H1 (cell line): ENCODE measurements around the gene TCF7L2. TPM values are rescaled to one million over a fixed set of nuclear protein-coding genes. Genes with fewer than 3 reads are reported as not detected.

Experiments used
- CTCF ChIA-PET: fragments of 300-600 bp; sonication (Branson Sonifier 250); formaldehyde crosslinking; loops from one replicate; lab custom pipeline; 2021; ENCODE audit not compliant: partially characterized antibody; lab: Charles Lee
- POLR2A ChIA-PET: fragments of 300-600 bp; sonication (Branson Sonifier 250); formaldehyde crosslinking; loops from one replicate; lab custom pipeline; 2021; ENCODE audit warnings: inconsistent platforms; ENCODE audit not compliant: partially characterized antibody; lab: Charles Lee
- DNase-seq, 2 experiments: peaks; one replicate each; pipeline versions ENCODE4 v3.0.0 to v3.0.0-alpha.2; 2010 to 2022; ENCODE audit warnings: low spot score in 2 of 2, low read depth in 1 of 2, mixed read lengths in 1 of 2
- FAIRE-seq: peaks from 2 replicates; lab custom pipeline; 2011; peaks lifted over from hg19 to GRCh38; lab: Jason Lieb, UNC
- H2AFZ ChIP-seq: 2 replicates; pipeline ENCODE4 v1.8.1; 2012; ENCODE audit warnings: low read length, inconsistent platforms
- H2AK5ac ChIP-seq: 2 replicates; pipeline ENCODE4 v1.6.1; 2013; ENCODE audit warnings: low read depth, low read length
- H2BK120ac ChIP-seq: replicated peaks from 2 replicates; pipeline ENCODE3; 2013; ENCODE audit warnings: low read depth, low read length, inconsistent platforms
- H2BK12ac ChIP-seq: 2 replicates; pipeline ENCODE4 v1.6.1; 2013; ENCODE audit warnings: low read depth, low read length
- H2BK15ac ChIP-seq: 2 replicates; pipeline ENCODE4 v1.6.1; 2013; ENCODE audit warnings: low read length
- H2BK20ac ChIP-seq: 2 replicates; pipeline ENCODE4 v1.6.1; 2013; ENCODE audit warnings: low read length
- H2BK5ac ChIP-seq: 2 replicates; pipeline ENCODE4 v1.6.1; 2013; ENCODE audit warnings: low read depth, low read length
- H3K14ac ChIP-seq: 2 replicates; pipeline ENCODE4 v1.6.1; 2013; ENCODE audit warnings: inconsistent platforms; ENCODE audit not compliant: insufficient read length
- H3K18ac ChIP-seq: 2 replicates; pipeline ENCODE4 v1.6.1; 2013; ENCODE audit warnings: low read length; ENCODE audit errors: extremely low read depth
- H3K23ac ChIP-seq: 2 replicates; pipeline ENCODE4 v1.6.1; 2013; ENCODE audit warnings: inconsistent platforms; ENCODE audit not compliant: insufficient read length
- H3K23me2 ChIP-seq: 2 replicates; pipeline ENCODE4 v1.6.1; 2013; ENCODE audit warnings: low read depth, low read length
- H3K27ac ChIP-seq: 2 replicates; pipeline ENCODE4 v1.6.1; 2011; ENCODE audit warnings: low read depth, low read length, inconsistent platforms
- H3K27me3 ChIP-seq, 4 experiments: replicated peaks in 1 of 4; 1 replicate in 1 of 4; 2 replicates in 3 of 4; pipeline versions ENCODE4 v1.6.1 to v1.8.1; 2011 to 2013; ENCODE audit warnings: low read length in 3 of 4, mild to moderate bottlenecking in 3 of 4, inconsistent platforms in 2 of 4, mixed read lengths in 2 of 4, moderate library complexity in 1 of 4; ENCODE audit not compliant: control insufficient read depth in 3 of 4, insufficient read depth in 3 of 4; ENCODE audit errors: extremely low read depth in 1 of 4
- H3K36me3 ChIP-seq, 4 experiments: 2 replicates each; pipeline versions ENCODE4 v1.6.1 to v1.8.1; 2011 to 2013; ENCODE audit warnings: mild to moderate bottlenecking in 4 of 4, low read length in 3 of 4, moderate library complexity in 2 of 4, control low read depth in 1 of 4, inconsistent platforms in 1 of 4; ENCODE audit not compliant: insufficient read depth in 4 of 4, control insufficient read depth in 2 of 4
- H3K4ac ChIP-seq: replicated peaks from 2 replicates; pipeline ENCODE3; 2013; ENCODE audit warnings: low read length, low read depth, mixed read lengths, inconsistent platforms; ENCODE audit not compliant: insufficient read length
- H3K4me1 ChIP-seq, 4 experiments: replicated peaks in 1 of 4; 1 replicate in 1 of 4; 2 replicates in 3 of 4; pipeline versions ENCODE4 v1.6.1 to v1.8.1; 2011 to 2013; ENCODE audit warnings: low read length in 3 of 4, inconsistent platforms in 2 of 4, mixed read lengths in 1 of 4; ENCODE audit not compliant: insufficient read depth in 4 of 4, control insufficient read depth in 3 of 4
- H3K4me2 ChIP-seq, 2 experiments: 2 replicates each; pipeline versions ENCODE4 v1.6.1 to v1.8.1; 2011 to 2013; ENCODE audit warnings: low read depth in 2 of 2, low read length in 2 of 2, control low read depth in 1 of 2, inconsistent platforms in 1 of 2, mild to moderate bottlenecking in 1 of 2; ENCODE audit not compliant: insufficient read depth in 1 of 2
- H3K4me3 ChIP-seq, 4 experiments: fragments of 200-600, 300-600 bp in 1 of 4; sonication (generic), shearing (Covaris generic), sonication (Bioruptor Twin) in 1 of 4; 2 replicates each; pipeline versions ENCODE4 v1.5.1 to v1.8.1; 2011 to 2016; ENCODE audit warnings: low read length in 4 of 4, low read depth in 3 of 4, control low read depth in 2 of 4, inconsistent platforms in 2 of 4, mild to moderate bottlenecking in 2 of 4, mixed read lengths in 1 of 4, moderate library complexity in 1 of 4; ENCODE audit not compliant: insufficient read depth in 2 of 4; ENCODE audit errors: extremely low read depth in 1 of 4
- H3K56ac ChIP-seq: replicated peaks from 2 replicates; pipeline ENCODE3; 2013; ENCODE audit warnings: low read depth, mild to moderate bottlenecking, mixed read lengths, low read length, inconsistent platforms; ENCODE audit not compliant: insufficient read length
- H3K79me1 ChIP-seq: 2 replicates; pipeline ENCODE4 v1.6.1; 2013; ENCODE audit warnings: low read depth, low read length, control low read depth
- H3K79me2 ChIP-seq, 2 experiments: 2 replicates each; pipeline versions ENCODE4 v1.6.1 to v1.8.1; 2012 to 2013; ENCODE audit warnings: low read length in 2 of 2, mild to moderate bottlenecking in 2 of 2, inconsistent platforms in 1 of 2; ENCODE audit not compliant: insufficient read depth in 2 of 2, control insufficient read depth in 1 of 2
- H3K9ac ChIP-seq, 4 experiments: replicated peaks in 1 of 4; 1 replicate in 1 of 4; 2 replicates in 3 of 4; pipeline versions ENCODE4 v1.6.1 to v1.8.1; 2011 to 2013; ENCODE audit warnings: low read depth in 3 of 4, low read length in 3 of 4, control low read depth in 2 of 4, mild to moderate bottlenecking in 2 of 4, moderate library complexity in 2 of 4, inconsistent platforms in 1 of 4; ENCODE audit errors: extremely low read depth in 1 of 4
- H3K9me3 ChIP-seq, 2 experiments: 2 replicates each; pipeline versions ENCODE4 v1.6.1 to v1.8.1; 2012 to 2013; ENCODE audit warnings: mild to moderate bottlenecking in 2 of 2, moderate library complexity in 2 of 2, control low read depth in 1 of 2, inconsistent platforms in 1 of 2, low read depth in 1 of 2, low read length in 1 of 2, mixed read lengths in 1 of 2; ENCODE audit not compliant: insufficient read depth in 2 of 2
- H4K20me1 ChIP-seq, 2 experiments: replicated peaks in 1 of 2; 2 replicates each; pipeline versions ENCODE3 to v1.8.1; 2011 to 2013; ENCODE audit warnings: inconsistent platforms in 2 of 2, low read length in 2 of 2, mild to moderate bottlenecking in 1 of 2; ENCODE audit not compliant: insufficient read depth in 2 of 2, control insufficient read depth in 1 of 2
- H4K5ac ChIP-seq: 2 replicates; pipeline ENCODE4 v1.6.1; 2013; ENCODE audit warnings: low read length, low read depth, mixed read lengths, inconsistent platforms; ENCODE audit not compliant: insufficient read length
- H4K8ac ChIP-seq: 2 replicates; pipeline ENCODE4 v1.8.0; 2013; ENCODE audit warnings: mild to moderate bottlenecking, moderate library complexity, low read length, inconsistent platforms; ENCODE audit not compliant: insufficient read depth; ENCODE audit errors: extremely low read depth
- H4K91ac ChIP-seq: replicated peaks from 2 replicates; pipeline ENCODE3; 2013; ENCODE audit warnings: low read length, mixed read lengths, inconsistent platforms; ENCODE audit not compliant: insufficient read length
- CBX8 ChIP-seq: fragments of 300-800, 300-1000 bp; sonication (generic); IDR thresholded peaks from 2 replicates; pipeline ENCODE4 v1.7.1; 2016; ENCODE audit warnings: low read depth, low read length, borderline replicate concordance
- CEBPB ChIP-seq: IDR thresholded peaks from 2 replicates; pipeline ENCODE4 v1.6.1; 2012; ENCODE audit warnings: low read depth, low read length
- CHD1 ChIP-seq: IDR thresholded peaks from 2 replicates; pipeline ENCODE4 v1.6.1; 2012; ENCODE audit warnings: low read depth, low read length, improper control_type of control experiment
- CTCF ChIP-seq, 3 experiments: IDR thresholded peaks; 1 replicate in 2 of 3; 2 replicates in 1 of 3; pipeline versions ENCODE4 v1.5.1 to v1.6.1; 2011; ENCODE audit warnings: low read length in 3 of 3, mild to moderate bottlenecking in 3 of 3, inconsistent platforms in 2 of 3, low read depth in 1 of 3, moderate library complexity in 1 of 3; ENCODE audit not compliant: insufficient read depth in 1 of 3; ENCODE audit errors: control extremely low read depth in 1 of 3
- RAD21 ChIP-seq, 2 experiments: IDR thresholded peaks in 1 of 2; conservative IDR thresholded peaks in 1 of 2; 2 replicates each; pipeline ENCODE4 v1.6.1; 2011; ENCODE audit warnings: low read depth in 2 of 2, low read length in 2 of 2, improper control_type of control experiment in 1 of 2, inconsistent platforms in 1 of 2, mild to moderate bottlenecking in 1 of 2, moderate library complexity in 1 of 2
- TAF7 ChIP-seq: optimal IDR thresholded peaks from 2 replicates; pipeline ENCODE3; 2011; ENCODE audit warnings: low read depth, mild to moderate bottlenecking, inconsistent platforms, low read length, moderate library complexity, borderline replicate concordance
- TCF12 ChIP-seq: IDR thresholded peaks from 2 replicates; pipeline ENCODE4 v1.6.1; 2011; ENCODE audit warnings: low read depth, mild to moderate bottlenecking, low read length
- TEAD4 ChIP-seq: IDR thresholded peaks from 2 replicates; pipeline ENCODE4 v1.6.1; 2012; ENCODE audit warnings: low read depth, low read length, inconsistent platforms, mixed read lengths
- WGBS, 2 experiments: shearing (Covaris generic) in 1 of 2; methylation state at CpG; one replicate each; pipeline versions ENCODE4 v1.1.6 to v1.1.7; 2013 to 2015; ENCODE audit warnings: low lambda C conversion rate in 2 of 2, mixed read lengths in 2 of 2, inconsistent platforms in 1 of 2, low coverage in 1 of 2, missing lambda C conversion rate in 1 of 2; ENCODE audit not compliant: insufficient replicate concordance in 2 of 2, insufficient coverage in 1 of 2, insufficient read length in 1 of 2; ENCODE audit errors: extremely low coverage in 1 of 2, missing lambda C conversion rate in 1 of 2; 5-methylcytosine and 5-hydroxymethylcytosine counted together
- polyA plus RNA-seq, 7 experiments: library from polyadenylated mRNA; depleted of rRNA in 3 of 7; stranded (reverse) in 5 of 7; unstranded in 2 of 7; fragments of >200 nt in 5 of 7; fragments of 200-250 nt in 2 of 7; gene quantifications; 1 replicate in 5 of 7; 2 replicates in 1 of 7; 4 replicates in 1 of 7; pipeline versions ENCODE4 v1.2.1 to v1.2.3, GENCODE V29; 2011 to 2013; ENCODE audit warnings: missing spikeins in 2 of 7, mixed read lengths in 2 of 7
- total RNA-seq: library from RNA; stranded (reverse); fragmentation: NEBNext Ultra II Directional; extraction: Animal tissue kit (Norgen Biotek cat#: 25700); gene quantifications from 2 replicates; pipeline ENCODE4 v1.2.1, GENCODE V29; 2021

Gene TCF7L2
- total and polyA plus RNA-seq, 2 of the 8 experiments (the other 6 are each of a cell fraction or from before 2014, with no cell fraction given), result 33.9 to 67.3 TPM

GRCh38 chr10:113216102-113216501 lies 266.1 kb downstream of the TCF7L2 start:
- Histone ChIP-seq H3K27ac (no peak overlapping the region), H3K18ac (no peak overlapping the region), H3K23me2 (no peaks in the 10 kb centered on the region), H2BK5ac (no peak overlapping the region), H3K4me2 (no peak overlapping the region), H2BK15ac (no peak overlapping the region), H3K56ac (no peak overlapping the region), H2BK120ac (no peak overlapping the region), H3K27me3 (no peaks in the 10 kb centered on the region), H4K8ac (no peak overlapping the region), H4K20me1 (no peaks in the 10 kb centered on the region), H3K4me1 (no peaks in the 10 kb centered on the region; a peak in 1 of 7 replicates), H3K36me3 (no peaks in the 10 kb centered on the region), H3K4me3 (no peak overlapping the region), H3K14ac (no peak overlapping the region), H2BK20ac (no peak overlapping the region), H3K9me3 (no peaks in the 10 kb centered on the region), H2BK12ac (no peak overlapping the region), H2AK5ac (no peak overlapping the region), H2AFZ (no peak overlapping the region), H3K23ac (no peak overlapping the region), H4K5ac (no peak overlapping the region), H4K91ac (no peak overlapping the region), H3K9ac (no peak overlapping the region), H3K79me2 (no peaks in the 10 kb centered on the region), H3K4ac (no peak overlapping the region), H3K79me1 (no peaks in the 10 kb centered on the region)
- CTCF ChIA-PET, result interaction anchor here (0.6 to 2.9 kb wide), 48 partner anchors 9 to 736 kb away, joined by 3 to 32 read pairs (median 4); no protein-coding TSS in a partner anchor
- TF ChIP-seq TCF12 (0 out of 2 replicates have a peak, but pooled peaks have one; percentile 16), CBX8 (no peak), CHD1 (no peak), TEAD4 (no peak), CTCF (IDR thresholded peaks at IDR 0.05; ENCODE audit: control extremely low read depth in 1 of 3, insufficient read depth in 1 of 3, low read depth in 1 of 3, low read length in 3 of 3) (peak in 2 of 3 experiments; percentile 42 to 65; a peak in 3 of 4 replicates), RAD21 (IDR thresholded peaks at IDR 0.05 in 1 of 2, conservative IDR thresholded peaks at IDR 0.05 in 1 of 2; ENCODE audit: low read depth in 2 of 2, low read length in 2 of 2) (peak; percentile 75 to 80), TAF7 (no peak), CEBPB (no peak)
- no peak for DNase-seq
- 74% methylated on average over 3 of the region's 3 CpGs; no CpG with 5 or more reads in 1 of the 2 experiments for WGBS, 2 experiments
- POLR2A ChIA-PET, result no interaction called here
- FAIRE-seq, result peak; percentile 84
